K562 (cell line): ENCODE measurements around the gene CLCF1.

Source experiments
- CREB5 ChIP-seq: fragments of 250-450 bp; sonication (Bioruptor Pico); IDR thresholded peaks from 2 replicates; pipeline ENCODE4 v1.5.0; 2020; ENCODE audit warnings: mild to moderate bottlenecking
- EP300 ChIP-seq: IDR thresholded peaks from 2 replicates; pipeline ENCODE4 v1.6.1; 2012; ENCODE audit warnings: low read length, improper control_type of control experiment
- FOSL1 ChIP-seq: fragments of 200-800 bp; sonication (Bioruptor generic); conservative IDR thresholded peaks from 2 replicates; pipeline ENCODE4 v1.6.1; 2016; ENCODE audit warnings: missing genetic modification characterization, missing compliant biosample characterization
- FOXA1 ChIP-seq: fragments of 450-650 bp; IDR thresholded peaks from 2 replicates; pipeline ENCODE4 v1.6.1; 2016; ENCODE audit warnings: mild to moderate bottlenecking, borderline replicate concordance
- JUN ChIP-seq, 2 experiments: sonication (generic) in 1 of 2; formaldehyde crosslinking in 1 of 2; IDR thresholded peaks; 2 replicates each; pipeline versions ENCODE4 v1.6.1 to v1.8.0; 2012 to 2022; ENCODE audit warnings: borderline replicate concordance in 2 of 2, mild to moderate bottlenecking in 2 of 2, improper control_type of control experiment in 1 of 2, low read depth in 1 of 2, low read length in 1 of 2, missing genetic modification reagents in 1 of 2
- MAX ChIP-seq: sonication (generic); formaldehyde crosslinking; IDR thresholded peaks from 2 replicates; pipeline ENCODE4 v1.9.0; 2022; ENCODE audit warnings: mild to moderate bottlenecking, missing genetic modification reagents
- NCOA6 ChIP-seq: fragments of 450-650 bp; IDR thresholded peaks from 2 replicates; pipeline ENCODE4 v1.6.1; 2017; ENCODE audit warnings: mild to moderate bottlenecking
- TAF1 ChIP-seq: IDR thresholded peaks from 2 replicates; pipeline ENCODE4 v1.6.1; 2011; ENCODE audit warnings: mild to moderate bottlenecking, low read length, moderate library complexity; ENCODE audit not compliant: insufficient read depth, control insufficient read depth, severe bottlenecking; ENCODE audit errors: extremely low read depth
- TRIM28 ChIP-seq: fragments of 450-650 bp; IDR thresholded peaks from 2 replicates; pipeline ENCODE4 v1.6.1; 2017
- ZBTB1 ChIP-seq: sonication (generic); formaldehyde crosslinking; IDR thresholded peaks from 2 replicates; pipeline ENCODE4 v1.8.1; 2023; ENCODE audit warnings: missing genetic modification reagents, low read depth, mild to moderate bottlenecking, borderline replicate concordance
- ZNF274 ChIP-seq: IDR thresholded peaks from 2 replicates; pipeline ENCODE4 v1.6.1; 2011; ENCODE audit warnings: low read depth, mild to moderate bottlenecking, low read length, moderate library complexity, borderline replicate concordance
- TF ChIP-seq, protein P1 (sequence below), 3 experiments: IDR thresholded peaks in 2 of 3; conservative IDR thresholded peaks in 1 of 3; 2 replicates each; pipeline ENCODE4 v1.5.1; 2011 to 2012; ENCODE audit warnings: low read length in 3 of 3, mild to moderate bottlenecking in 3 of 3, control low read depth in 2 of 3, improper control_type of control experiment in 1 of 3, inconsistent platforms in 1 of 3, low read depth in 1 of 3, mixed read lengths in 1 of 3, moderate library complexity in 1 of 3; ENCODE audit not compliant: insufficient read depth in 2 of 3

- TF ChIP-seq CREB5, result no peak
- TF ChIP-seq JUN (IDR thresholded peaks at IDR 0.05; ENCODE audit: borderline replicate concordance, low read depth, low read length), result no peak
- no peak for TF ChIP-seq JUN (CRISPR knock-in tag; IDR thresholded peaks at IDR 0.05; ENCODE audit: borderline replicate concordance)
- no peak for TF ChIP-seq ZNF274
- TF ChIP-seq FOXA1, result no peak
- no peak for TF ChIP-seq TAF1
- TF ChIP-seq, protein P1, sequence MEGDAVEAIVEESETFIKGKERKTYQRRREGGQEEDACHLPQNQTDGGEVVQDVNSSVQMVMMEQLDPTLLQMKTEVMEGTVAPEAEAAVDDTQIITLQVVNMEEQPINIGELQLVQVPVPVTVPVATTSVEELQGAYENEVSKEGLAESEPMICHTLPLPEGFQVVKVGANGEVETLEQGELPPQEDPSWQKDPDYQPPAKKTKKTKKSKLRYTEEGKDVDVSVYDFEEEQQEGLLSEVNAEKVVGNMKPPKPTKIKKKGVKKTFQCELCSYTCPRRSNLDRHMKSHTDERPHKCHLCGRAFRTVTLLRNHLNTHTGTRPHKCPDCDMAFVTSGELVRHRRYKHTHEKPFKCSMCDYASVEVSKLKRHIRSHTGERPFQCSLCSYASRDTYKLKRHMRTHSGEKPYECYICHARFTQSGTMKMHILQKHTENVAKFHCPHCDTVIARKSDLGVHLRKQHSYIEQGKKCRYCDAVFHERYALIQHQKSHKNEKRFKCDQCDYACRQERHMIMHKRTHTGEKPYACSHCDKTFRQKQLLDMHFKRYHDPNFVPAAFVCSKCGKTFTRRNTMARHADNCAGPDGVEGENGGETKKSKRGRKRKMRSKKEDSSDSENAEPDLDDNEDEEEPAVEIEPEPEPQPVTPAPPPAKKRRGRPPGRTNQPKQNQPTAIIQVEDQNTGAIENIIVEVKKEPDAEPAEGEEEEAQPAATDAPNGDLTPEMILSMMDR (IDR thresholded peaks at IDR 0.05 in 2 of 3, conservative IDR thresholded peaks at IDR 0.05 in 1 of 3; ENCODE audit: insufficient read depth in 2 of 3, low read depth in 1 of 3, low read length in 3 of 3), result no peak
- no peak for TF ChIP-seq FOSL1 (tag)
- TF ChIP-seq MAX, result no peak
- TF ChIP-seq EP300, result no peak
- TF ChIP-seq NCOA6, result no peak
- no peak for TF ChIP-seq ZBTB1
- TF ChIP-seq TRIM28, result no peak
Measured at GRCh38 chr11:67364783-67365722, 8.3 kb downstream of the CLCF1 start.
